ENCODE data around the gene ALDH4A1.

The ALDH4A1 gene

GRCh38 chr1:18938707-18939070 lies 36.3 kb upstream of the ALDH4A1 start:
- no peak for DNase-seq

GRCh38 chr1:18938008-18938706 lies 35.8 kb upstream of the ALDH4A1 start:
- DNase-seq = no peak

GRCh38 chr1:18937539-18937938 lies 35.2 kb upstream of the ALDH4A1 start:
- DNase-seq = no peak

- DNase-seq = no peak
These were observed 34.6 kb upstream of the ALDH4A1 start for GRCh38 chr1:18936814-18937481.

GRCh38 chr1:18936471-18936813 lies 34.1 kb upstream of the ALDH4A1 start:
- no peak for DNase-seq

GRCh38 chr1:18934205-18935000 lies 32.0 kb upstream of the ALDH4A1 start:
- peak; percentile 45 for DNase-seq

- no peak for DNase-seq
These were observed 30.5 kb upstream of the ALDH4A1 start for GRCh38 chr1:18932879-18933278.

GRCh38 chr1:18932387-18932786 lies 30.0 kb upstream of the ALDH4A1 start:
- no peak for DNase-seq

- DNase-seq = no peak
These were observed 29.4 kb upstream of the ALDH4A1 start for GRCh38 chr1:18931730-18932129.

GRCh38 chr1:18929686-18930085 lies 27.3 kb upstream of the ALDH4A1 start:
- no peak for DNase-seq

GRCh38 chr1:18928985-18929384 lies 26.6 kb upstream of the ALDH4A1 start:
- no peak for DNase-seq

- DNase-seq = no peak
These were observed 26.1 kb upstream of the ALDH4A1 start for GRCh38 chr1:18928406-18928805.

GRCh38 chr1:18927654-18928272 lies 25.4 kb upstream of the ALDH4A1 start:
- peak; percentile 67 for DNase-seq

- DNase-seq = peak; percentile 62
These were observed 24.8 kb upstream of the ALDH4A1 start for GRCh38 chr1:18927082-18927653.

- peak; percentile 89 for DNase-seq
These were observed 24.1 kb upstream of the ALDH4A1 start for GRCh38 chr1:18926315-18927081.

GRCh38 chr1:18925279-18925678 lies 22.9 kb upstream of the ALDH4A1 start:
- no peak for DNase-seq

GRCh38 chr1:18924221-18924691 lies 21.9 kb upstream of the ALDH4A1 start:
- peak; percentile 52 for DNase-seq

- DNase-seq = peak; percentile 45
These were observed 21.4 kb upstream of the ALDH4A1 start for GRCh38 chr1:18923756-18924211.

GRCh38 chr1:18922848-18923755 lies 20.7 kb upstream of the ALDH4A1 start:
- DNase-seq = no peak

GRCh38 chr1:18922319-18922726 lies 20.0 kb upstream of the ALDH4A1 start:
- DNase-seq = no peak
